DMS79 treated with DMSO at 0.1 percent for 48 hours (cell line): ENCODE measurements around the gene CD69.
"Not testable (repeated sequence)": the region's sequence is repeated elsewhere in the genome, so short reads cannot be mapped to it uniquely, and the experiment has no call there.

Source experiments
- DNase-seq: peaks from one replicate; lab custom pipeline; 2025; lab: John Stamatoyannopoulos, UW

The CD69 gene

DNA sequence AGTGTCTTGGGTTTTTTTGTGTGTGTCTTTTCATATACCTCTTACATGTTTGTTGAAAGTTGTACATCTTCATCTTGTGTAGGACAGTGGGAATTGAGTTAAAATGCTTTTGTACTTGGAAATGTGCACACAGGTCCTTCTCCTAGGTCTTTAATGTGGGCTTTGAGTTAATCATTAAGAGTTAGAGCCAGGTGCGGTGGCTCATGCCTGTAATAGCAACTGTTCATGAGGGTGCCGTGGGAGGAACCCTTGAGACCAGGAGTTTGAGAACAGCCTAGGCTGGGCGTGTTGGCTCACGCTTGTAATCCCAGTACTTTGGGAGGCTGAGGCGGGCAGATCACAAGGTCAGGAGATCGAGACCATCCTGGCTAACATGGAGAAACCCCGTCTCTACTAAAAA, 41.7 kb downstream of the CD69 start:
- DNase-seq, result no peak

GRCh38 chr12:9717070-9717925, 43.4 kb downstream of the CD69 start:
- DNase-seq, result no peak

GRCh38 chr12:9713032-9713558, 47.6 kb downstream of the CD69 start:
- not testable (repeated sequence) for DNase-seq

- DNase-seq, result no peak
Observed at GRCh38 chr12:9711664-9712063, 49.0 kb downstream of the CD69 start.

DNA sequence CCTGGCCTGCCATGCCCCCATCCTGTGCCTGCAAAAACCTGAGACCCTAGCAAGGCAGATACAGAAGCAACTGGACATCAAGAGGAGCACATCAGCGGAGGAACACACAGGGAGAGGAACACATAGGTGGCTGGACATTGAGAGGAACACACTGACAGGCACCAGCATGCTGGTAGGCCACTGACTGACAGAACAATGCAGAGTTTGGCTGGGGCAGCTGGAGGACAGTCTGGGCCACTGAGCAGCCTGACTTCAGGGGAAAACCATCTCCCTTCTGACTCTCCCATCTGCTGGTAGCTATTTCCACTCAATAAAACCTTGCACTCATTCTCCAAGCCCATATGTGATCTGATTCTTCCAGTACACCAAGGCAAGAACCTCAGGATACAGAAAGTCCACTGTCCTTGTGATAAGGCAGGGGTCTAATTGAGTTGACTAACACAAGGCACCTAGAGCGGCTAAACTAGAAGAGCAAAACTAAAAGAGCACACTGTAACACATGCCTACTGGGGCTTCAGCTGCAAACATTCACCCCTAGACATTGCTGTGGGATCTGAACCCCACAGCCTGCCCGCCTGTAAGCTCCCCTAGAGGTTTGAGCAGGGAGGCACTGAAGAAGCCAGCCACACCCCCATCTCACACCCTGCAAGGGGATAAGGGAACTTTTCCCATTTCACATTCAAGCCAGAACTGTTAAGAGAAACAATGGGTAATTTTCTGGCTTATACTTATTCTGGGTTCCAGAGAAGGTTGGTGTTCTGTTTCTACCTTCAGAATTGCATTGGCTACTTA, 49.9 kb downstream of the CD69 start:
- DNase-seq, result no peak

- DNase-seq, result no peak
Observed at GRCh38 chr12:9708853-9709252, 51.8 kb downstream of the CD69 start.

- DNase-seq, result peak; percentile 19
Observed at GRCh38 chr12:9707864-9708808, 52.6 kb downstream of the CD69 start.

GRCh38 chr12:9707356-9707755, 53.3 kb downstream of the CD69 start:
- no peak for DNase-seq

- DNase-seq, result no peak
Observed at GRCh38 chr12:9706086-9706685, 54.5 kb downstream of the CD69 start.

- not testable (repeated sequence) for DNase-seq
Observed at GRCh38 chr12:9704561-9704960, 56.1 kb downstream of the CD69 start.
